Hematopoietic multipotent progenitor cell treated with erythropoietin and hydrocortisone succinate and interleukin-3 and kit ligand, for 8 days (in vitro differentiated cells): ENCODE results near the gene PRKD3.

Experiments used
- DNase-seq: peaks from one replicate; pipeline ENCODE4 v3.0.0-alpha.2; 2015

Gene PRKD3

GRCh38 chr2:37342591-37343220 is 18.1 kb upstream of the PRKD3 start:
- no peak for DNase-seq

GRCh38 chr2:37340637-37341036 is 16.0 kb upstream of the PRKD3 start:
- no peak for DNase-seq

- no peak for DNase-seq
These were observed 14.3 kb upstream of the PRKD3 start for GRCh38 chr2:37338933-37339332.

- DNase-seq = no peak
These were observed 13.1 kb upstream of the PRKD3 start for GRCh38 chr2:37337620-37338280.

GRCh38 chr2:37335604-37336003 is 11.0 kb upstream of the PRKD3 start:
- no peak for DNase-seq

- DNase-seq = no peak
These were observed 8.6 kb upstream of the PRKD3 start for GRCh38 chr2:37333256-37333655.

GRCh38 chr2:37332560-37332959 is 7.9 kb upstream of the PRKD3 start:
- DNase-seq = no peak

- no peak for DNase-seq
These were observed 6.0 kb upstream of the PRKD3 start for GRCh38 chr2:37330681-37331080.

GRCh38 chr2:37326866-37327634 is 2.4 kb upstream of the PRKD3 start:
- DNase-seq = no peak

- DNase-seq = no peak
These were observed 1.7 kb upstream of the PRKD3 start for GRCh38 chr2:37326285-37326684.

GRCh38 chr2:37325625-37326071 is 1.0 kb upstream of the PRKD3 start:
- no peak for DNase-seq

- DNase-seq = no peak
These were observed 172 bp downstream of the PRKD3 start for GRCh38 chr2:37324536-37324785.

GRCh38 chr2:37323781-37324535 is 675 bp downstream of the PRKD3 start:
- DNase-seq = peak; percentile 32

GRCh38 chr2:37323176-37323780 is 1.4 kb downstream of the PRKD3 start:
- DNase-seq = no peak

- DNase-seq = peak; percentile 70
These were observed 2.3 kb downstream of the PRKD3 start for GRCh38 chr2:37322368-37322767.

- DNase-seq = no peak
These were observed 3.5 kb downstream of the PRKD3 start for GRCh38 chr2:37321029-37321682.

- no peak for DNase-seq
These were observed 4.7 kb downstream of the PRKD3 start for GRCh38 chr2:37319754-37320609.

GRCh38 chr2:37318401-37318800 is 6.2 kb downstream of the PRKD3 start:
- DNase-seq = no peak

GRCh38 chr2:37317746-37318145 is 6.9 kb downstream of the PRKD3 start:
- DNase-seq = no peak

- no peak for DNase-seq
These were observed 8.5 kb downstream of the PRKD3 start for GRCh38 chr2:37316181-37316580.

- DNase-seq = no peak
These were observed 9.3 kb downstream of the PRKD3 start for GRCh38 chr2:37315364-37315763.

- DNase-seq = no peak
These were observed 17.1 kb downstream of the PRKD3 start for GRCh38 chr2:37307500-37307899.
